ENCODE results near the gene FBXO21.
"Not testable (repeated sequence)": the region's sequence is repeated elsewhere in the genome, so short reads cannot be mapped to it uniquely, and the experiment has no call there.

Gene FBXO21

GRCh38 chr12:117134721-117135120 is 55.5 kb downstream of the FBXO21 start:
- no peak for DNase-seq (ENCODE audit: low read depth)

DNA sequence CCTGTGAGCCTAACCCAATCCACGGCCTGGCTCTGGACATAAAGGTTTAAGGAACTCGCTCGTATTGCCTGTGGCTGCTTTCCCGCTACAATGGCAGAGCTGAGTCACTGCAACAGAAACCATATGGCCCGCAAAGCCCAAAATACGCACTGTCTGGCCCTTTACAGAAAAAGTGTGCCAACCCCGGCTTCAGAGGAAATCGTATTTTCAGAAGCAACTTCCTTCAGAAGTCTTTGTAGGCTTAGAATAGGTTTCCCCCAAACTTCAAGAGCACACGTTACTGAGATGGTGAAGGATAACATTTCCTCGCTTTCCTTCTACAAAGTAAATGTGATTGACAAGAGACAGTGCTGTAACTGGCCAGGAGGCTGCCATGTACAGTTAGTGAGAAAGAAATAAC is 56.2 kb downstream of the FBXO21 start:
- peak; percentile 34 for DNase-seq (ENCODE audit: low read depth)

- DNase-seq (ENCODE audit: low read depth), result no peak
Observed at GRCh38 chr12:117130801-117131200, 59.5 kb downstream of the FBXO21 start.

- no peak for DNase-seq (ENCODE audit: low read depth)
Observed at GRCh38 chr12:117129391-117129790, 60.9 kb downstream of the FBXO21 start.

GRCh38 chr12:117127933-117128823 is 62.1 kb downstream of the FBXO21 start:
- DNase-seq (ENCODE audit: low read depth), result no peak

DNA sequence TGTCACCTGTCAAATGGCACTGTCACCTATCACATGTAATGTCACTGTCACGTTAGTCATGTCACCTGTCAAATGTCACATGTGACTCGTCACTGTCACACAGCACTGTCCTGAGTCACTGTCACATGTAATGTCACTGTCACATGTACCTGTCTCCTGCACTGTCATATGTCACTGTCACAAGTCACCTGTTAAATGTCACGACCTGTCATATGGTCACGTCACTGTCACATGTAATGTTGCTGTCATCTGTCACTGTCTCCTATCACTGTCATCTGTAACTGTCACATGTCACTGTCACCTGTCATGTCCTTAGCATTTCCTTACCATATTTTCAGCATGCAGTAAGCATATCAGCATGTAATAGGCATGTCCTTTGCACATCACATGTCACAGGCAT is 63.9 kb downstream of the FBXO21 start:
- DNase-seq (ENCODE audit: low read depth), result no peak

GRCh38 chr12:117125767-117126166 is 64.5 kb downstream of the FBXO21 start:
- DNase-seq (ENCODE audit: low read depth), result no peak

DNA sequence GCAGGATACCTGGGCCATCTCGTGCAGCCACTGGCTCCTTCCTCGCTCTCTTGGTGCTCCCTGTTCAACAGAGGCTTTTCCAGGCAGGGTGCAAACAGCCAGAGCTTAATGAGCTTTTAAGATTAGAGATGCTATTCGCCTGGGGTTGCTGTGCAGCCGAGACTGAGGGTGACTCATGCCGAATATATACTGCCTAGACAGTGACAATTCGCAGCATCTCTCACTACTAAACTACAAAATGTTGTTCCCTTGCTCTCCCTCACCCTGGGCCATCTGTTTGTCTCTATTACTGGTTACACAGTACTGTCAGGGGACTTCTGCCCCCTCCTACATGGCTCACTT is 65.0 kb downstream of the FBXO21 start:
- no peak for DNase-seq (ENCODE audit: low read depth)

GRCh38 chr12:117124421-117125271 is 65.6 kb downstream of the FBXO21 start:
- DNase-seq (ENCODE audit: low read depth), result no peak

DNA sequence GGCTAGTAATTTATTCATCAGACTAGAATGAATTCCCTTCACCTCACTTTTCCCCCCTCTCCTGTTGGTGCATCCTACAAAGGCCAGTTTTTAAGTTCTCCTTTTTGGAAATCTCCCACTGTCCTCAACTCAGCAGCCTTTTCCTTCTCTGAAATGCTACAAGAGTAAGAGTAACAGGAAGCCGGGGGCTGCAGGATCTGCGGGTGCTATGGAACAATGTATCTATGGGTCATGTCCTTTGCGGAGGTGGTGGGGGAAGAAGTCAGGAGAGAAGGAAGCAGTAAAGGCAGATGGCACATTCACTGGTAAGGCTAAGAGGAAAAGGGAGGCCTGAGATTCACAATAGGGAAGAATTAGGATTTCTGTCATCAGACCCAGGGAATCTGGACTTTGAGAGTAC is 68.8 kb downstream of the FBXO21 start:
- no peak for DNase-seq (ENCODE audit: low read depth)

GRCh38 chr12:117120787-117121186 is 69.5 kb downstream of the FBXO21 start:
- DNase-seq (ENCODE audit: low read depth), result no peak

GRCh38 chr12:117119592-117120198 is 70.6 kb downstream of the FBXO21 start:
- no peak for DNase-seq (ENCODE audit: low read depth)

DNA sequence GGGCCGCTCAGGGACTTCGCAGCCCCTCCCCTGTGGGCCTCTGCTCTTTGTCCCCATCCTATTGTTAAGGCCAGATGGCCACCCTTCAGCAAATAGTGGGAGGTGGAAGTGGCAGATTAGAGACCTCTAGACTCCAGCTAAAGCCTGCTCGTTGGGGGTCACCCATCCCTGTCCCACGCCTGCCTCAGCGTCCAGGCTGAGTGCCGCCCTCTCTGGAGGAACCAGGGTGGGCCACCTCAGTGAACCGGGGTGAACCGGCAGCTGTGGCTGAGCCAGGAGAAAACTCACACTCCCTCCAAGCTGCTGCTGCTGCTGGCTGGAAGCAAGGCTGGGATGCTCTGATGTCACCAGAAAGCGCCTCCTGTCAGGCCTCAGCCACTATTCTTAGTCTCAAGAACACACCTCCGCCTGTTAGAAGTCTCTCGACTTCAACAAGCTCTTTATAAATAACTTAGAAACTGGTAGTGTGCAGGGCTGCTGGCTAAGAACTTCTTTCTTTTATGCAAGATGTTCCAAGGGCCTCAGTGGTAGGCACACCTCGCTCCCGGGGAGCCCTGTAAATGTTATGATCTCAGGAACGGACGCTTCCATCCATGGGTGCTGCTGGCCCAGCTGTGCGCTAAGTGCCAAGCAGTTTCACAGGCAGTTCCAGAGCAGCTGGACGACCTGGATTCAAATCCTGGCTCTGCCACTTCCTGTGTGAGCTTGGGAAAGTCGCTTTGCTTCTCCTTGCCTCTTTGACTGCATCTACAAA is 71.3 kb downstream of the FBXO21 start:
- no peak for DNase-seq (ENCODE audit: low read depth)

DNA sequence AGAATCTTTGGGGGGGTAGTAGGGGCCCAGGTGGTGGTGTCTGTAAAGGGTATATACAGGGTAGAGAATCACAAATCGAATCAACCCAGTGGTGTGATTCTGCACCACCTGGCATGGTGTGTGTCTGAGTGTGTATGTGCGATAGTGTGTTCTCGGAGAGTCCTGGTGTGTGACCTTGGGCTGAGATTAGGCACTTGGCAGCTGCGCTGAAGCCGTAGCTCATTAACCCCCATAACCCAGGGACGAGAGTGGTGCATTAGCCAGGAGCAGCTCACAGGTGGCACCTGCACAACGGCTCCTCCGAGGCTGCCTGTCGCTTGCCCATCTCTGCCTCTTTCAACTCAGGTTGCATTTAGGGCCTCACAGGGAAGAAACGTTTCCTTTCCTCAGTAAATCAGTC is 75.5 kb downstream of the FBXO21 start:
- no peak for DNase-seq (ENCODE audit: low read depth)

DNA sequence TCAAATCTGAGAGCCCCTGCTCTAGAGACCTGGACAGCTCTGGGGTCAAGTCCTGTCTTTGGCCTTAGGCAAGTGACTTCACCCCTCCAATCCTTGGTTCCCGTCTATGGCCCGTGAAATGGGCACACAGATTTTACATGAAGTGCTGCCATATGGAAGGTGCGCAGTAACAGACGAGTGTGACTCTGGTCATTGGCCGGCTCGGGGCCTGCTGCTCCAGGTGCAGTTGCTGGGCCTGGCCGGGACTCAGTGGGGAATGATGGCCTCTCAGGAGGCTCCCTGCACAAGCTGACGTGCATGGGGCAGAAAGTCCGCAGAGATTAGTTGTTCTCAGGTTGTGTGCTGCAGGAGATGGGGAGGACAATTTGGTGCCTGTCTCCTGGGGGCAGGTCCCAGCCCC is 77.0 kb downstream of the FBXO21 start:
- no peak for DNase-seq (ENCODE audit: low read depth)

DNA sequence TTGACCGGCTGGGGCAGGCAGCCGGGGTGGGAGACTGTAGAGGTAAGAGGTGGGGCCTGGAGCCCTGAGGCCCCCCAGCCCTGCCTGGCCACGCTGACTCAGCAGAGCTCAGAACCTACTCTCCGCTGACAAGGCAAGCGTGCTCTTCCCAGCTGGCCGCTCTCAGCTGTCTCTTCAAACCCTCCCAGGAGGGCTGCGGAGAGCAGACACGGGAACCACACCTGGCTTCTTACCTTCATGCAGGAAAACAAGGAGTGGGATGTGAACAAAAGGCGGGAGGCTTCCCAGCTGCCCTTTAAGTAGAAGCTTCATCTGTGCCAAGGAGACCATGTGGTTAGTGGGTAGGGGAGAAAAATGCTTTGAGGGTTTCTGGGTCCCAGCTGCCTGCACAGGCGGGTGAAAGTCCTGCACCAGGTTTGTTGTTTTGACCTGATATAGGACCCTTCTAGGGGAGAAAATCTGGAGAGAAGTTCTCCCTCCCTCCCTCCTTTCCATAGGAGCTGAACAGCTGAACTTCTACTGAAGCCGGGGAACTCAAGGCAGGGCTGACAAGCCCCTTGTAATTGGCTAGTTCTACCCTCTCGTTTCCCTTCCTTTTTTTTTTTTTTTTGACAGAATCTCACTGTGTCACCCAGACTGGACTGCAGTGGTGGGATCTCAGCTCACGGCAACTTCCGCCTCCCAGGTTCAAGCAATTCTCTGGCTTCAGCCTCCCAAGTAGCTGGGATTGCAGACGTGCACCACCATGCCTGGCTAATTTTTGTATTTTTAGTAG is 78.3 kb downstream of the FBXO21 start:
- DNase-seq (ENCODE audit: low read depth), result no peak

GRCh38 chr12:117111386-117111785 is 78.9 kb downstream of the FBXO21 start:
- no peak for DNase-seq (ENCODE audit: low read depth)

GRCh38 chr12:117109943-117110635 is 80.2 kb downstream of the FBXO21 start:
- no peak for DNase-seq (ENCODE audit: low read depth)

GRCh38 chr12:117105902-117106301 is 84.4 kb downstream of the FBXO21 start:
- no peak for DNase-seq (ENCODE audit: low read depth)

DNA sequence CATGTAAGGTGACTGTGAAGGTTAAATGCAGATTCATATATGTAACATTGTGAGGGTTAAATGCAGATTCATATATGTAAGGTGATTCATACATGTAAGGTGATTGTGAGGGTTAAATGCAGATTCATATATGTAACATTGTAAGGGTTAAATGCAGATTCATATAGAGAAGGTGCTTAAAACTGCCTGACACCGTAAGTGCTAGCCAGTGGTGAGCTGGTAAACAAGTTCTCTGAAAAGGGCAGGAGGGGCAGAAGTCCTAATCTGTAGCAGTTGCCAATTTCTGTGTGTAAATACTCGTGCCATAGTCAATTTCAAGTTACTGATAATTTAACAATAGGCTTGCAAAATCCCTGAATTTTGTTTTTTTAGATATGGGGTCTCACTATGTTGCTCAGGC is 86.3 kb downstream of the FBXO21 start:
- DNase-seq (ENCODE audit: low read depth), result not testable (repeated sequence)

GRCh38 chr12:117102800-117103181 is 87.5 kb downstream of the FBXO21 start:
- no peak for DNase-seq (ENCODE audit: low read depth)
